Measurements from ENCODE around the gene PLCH1. TPM values are rescaled to one million over a fixed set of nuclear protein-coding genes. Genes with fewer than 3 reads are reported as not detected.

Gene PLCH1
- total RNA-seq, 4 donors from 2014 or later, result under 0.01 TPM; not detected in 3

DNA sequence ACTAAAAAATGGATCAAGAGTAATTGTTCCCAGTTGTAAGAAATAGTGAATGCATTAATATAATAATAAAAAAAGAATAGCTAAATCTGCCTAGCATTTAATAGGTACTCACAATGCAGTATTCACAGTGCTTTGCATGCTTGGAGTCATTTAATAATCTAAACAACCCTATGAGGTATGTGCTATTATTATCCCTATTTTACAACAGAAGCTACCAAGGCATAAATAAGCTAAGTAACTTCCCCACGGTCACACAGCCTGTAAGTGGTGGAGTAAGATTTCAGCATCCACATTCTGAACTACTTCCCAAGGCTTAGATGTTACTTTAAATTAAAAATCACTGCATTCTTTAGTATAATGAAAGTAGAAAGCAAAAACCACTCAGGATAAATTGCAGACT is 102.9 kb downstream of the PLCH1 start:
- TF ChIP-seq, protein P1, sequence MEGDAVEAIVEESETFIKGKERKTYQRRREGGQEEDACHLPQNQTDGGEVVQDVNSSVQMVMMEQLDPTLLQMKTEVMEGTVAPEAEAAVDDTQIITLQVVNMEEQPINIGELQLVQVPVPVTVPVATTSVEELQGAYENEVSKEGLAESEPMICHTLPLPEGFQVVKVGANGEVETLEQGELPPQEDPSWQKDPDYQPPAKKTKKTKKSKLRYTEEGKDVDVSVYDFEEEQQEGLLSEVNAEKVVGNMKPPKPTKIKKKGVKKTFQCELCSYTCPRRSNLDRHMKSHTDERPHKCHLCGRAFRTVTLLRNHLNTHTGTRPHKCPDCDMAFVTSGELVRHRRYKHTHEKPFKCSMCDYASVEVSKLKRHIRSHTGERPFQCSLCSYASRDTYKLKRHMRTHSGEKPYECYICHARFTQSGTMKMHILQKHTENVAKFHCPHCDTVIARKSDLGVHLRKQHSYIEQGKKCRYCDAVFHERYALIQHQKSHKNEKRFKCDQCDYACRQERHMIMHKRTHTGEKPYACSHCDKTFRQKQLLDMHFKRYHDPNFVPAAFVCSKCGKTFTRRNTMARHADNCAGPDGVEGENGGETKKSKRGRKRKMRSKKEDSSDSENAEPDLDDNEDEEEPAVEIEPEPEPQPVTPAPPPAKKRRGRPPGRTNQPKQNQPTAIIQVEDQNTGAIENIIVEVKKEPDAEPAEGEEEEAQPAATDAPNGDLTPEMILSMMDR (IDR thresholded peaks at IDR 0.05; ENCODE audit: low read depth), result no peak

DNA sequence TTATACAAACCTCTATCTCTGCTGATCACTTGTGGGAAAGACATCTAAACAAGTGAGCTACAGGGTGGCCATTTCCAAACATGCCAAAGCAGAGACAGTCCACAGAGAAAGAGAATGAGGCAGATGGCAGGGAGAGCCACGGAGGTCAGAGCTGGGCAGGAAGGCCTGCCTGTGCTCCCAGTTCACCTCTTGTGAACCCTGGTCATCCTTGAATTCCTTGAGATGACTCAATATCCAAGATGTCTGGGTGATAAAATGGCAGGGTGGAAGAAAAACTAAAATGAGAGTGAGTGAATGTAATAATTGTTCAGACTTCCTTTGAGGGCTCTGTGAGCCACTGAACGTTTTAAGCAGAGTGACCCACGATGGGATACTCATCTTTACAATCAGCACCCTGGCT is 104.8 kb downstream of the PLCH1 start:
- TF ChIP-seq, protein P1 (IDR thresholded peaks at IDR 0.05; ENCODE audit: low read depth), result no peak

DNA sequence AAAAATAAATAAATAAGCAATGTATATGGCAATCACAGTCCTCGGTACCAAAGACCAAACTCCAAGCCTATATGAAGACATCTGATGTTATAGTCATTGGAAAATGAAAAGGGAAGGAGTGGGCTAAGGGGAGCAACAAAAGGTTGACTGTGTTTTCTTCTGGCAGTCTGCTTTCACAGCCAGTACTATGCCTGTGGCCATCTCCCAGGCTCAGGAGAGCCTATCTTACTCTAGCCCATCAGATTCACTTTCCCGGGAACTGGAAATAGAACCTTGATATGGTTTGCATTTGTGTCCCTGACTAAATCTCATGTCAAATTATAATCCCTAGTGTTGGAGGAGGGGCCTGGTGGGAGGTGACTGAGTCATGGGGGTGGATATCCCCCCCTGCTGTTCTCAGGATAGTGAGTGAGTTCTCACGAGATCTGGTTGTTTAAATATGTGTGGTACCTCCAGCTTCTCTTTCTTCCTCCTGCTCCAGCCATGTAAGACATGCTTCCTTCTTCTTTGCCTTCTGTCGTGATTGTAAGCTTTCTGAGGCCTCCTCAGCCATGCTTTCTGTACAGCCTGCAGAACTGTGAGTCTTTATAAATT is 105.3 kb downstream of the PLCH1 start:
- TF ChIP-seq, protein P1 (IDR thresholded peaks at IDR 0.05; ENCODE audit: low read depth), result no peak

DNA sequence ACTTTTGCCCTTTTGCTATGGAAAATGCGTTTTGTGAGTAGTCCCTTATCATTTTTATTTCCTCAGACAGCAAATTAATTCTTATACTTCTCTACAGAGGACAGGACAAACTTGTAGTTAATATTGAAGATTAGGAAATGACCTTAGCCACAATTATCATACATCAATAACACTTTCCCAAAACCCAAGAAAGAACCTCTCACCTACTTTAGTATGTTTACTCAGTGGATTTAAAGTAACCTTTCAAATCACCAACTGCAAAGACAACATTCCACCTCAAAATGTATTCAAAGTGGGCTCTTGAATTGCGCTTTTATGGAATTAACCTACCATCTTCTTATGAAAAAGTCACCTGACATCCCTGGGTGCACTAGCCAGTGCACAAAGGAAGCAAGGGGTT is 107.3 kb downstream of the PLCH1 start:
- TF ChIP-seq, protein P1 (IDR thresholded peaks at IDR 0.05; ENCODE audit: low read depth), result no peak

DNA sequence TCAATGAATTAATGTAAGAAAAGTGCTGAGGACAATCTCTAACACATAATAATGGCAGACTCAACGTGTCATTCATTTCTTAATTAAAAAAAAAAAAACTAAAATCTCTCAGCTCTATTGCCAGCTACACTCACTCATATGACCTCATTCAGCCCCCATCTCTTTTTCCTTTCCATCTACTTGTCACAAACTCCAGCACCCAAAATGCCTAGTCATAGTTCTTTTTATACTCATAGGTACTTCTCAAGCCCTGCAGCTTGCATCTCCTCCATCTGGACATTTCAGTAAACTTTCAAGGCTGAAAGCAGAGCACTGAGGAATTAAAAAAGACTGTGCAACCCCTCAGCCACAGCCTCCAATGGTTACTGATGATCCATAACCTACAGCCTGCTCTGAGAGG is 109.8 kb downstream of the PLCH1 start:
- TF ChIP-seq, protein P1 (IDR thresholded peaks at IDR 0.05; ENCODE audit: low read depth), result no peak

DNA sequence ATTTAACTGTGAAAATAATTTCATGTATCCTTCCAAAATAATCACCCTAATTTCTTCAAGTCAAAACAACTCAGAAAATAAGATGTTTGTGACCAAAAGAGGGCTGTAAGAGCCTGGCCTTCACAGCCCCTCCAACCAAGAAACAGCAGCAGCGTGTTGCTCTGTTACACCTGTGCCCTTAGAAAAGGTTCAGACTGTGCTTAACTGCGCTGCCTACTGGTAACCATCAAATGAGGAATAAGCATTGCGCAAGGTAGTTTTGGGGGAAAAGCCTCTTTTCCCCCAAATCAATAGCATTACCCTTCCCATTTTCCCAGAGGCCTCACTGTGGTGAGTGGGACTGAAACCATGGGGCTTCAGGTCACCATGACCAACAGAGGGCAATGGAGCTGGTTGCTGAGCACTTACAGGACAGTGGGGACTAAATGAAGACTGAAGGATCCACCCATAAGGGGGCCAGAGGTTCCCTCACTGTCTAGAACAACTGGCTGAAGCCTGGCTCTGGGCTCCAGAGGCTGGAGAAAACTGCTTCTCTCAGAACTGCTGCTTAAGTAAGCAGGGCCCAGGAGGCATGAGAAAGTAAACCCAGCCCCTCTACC is 110.7 kb downstream of the PLCH1 start:
- TF ChIP-seq, protein P1 (IDR thresholded peaks at IDR 0.05; ENCODE audit: low read depth), result no peak

DNA sequence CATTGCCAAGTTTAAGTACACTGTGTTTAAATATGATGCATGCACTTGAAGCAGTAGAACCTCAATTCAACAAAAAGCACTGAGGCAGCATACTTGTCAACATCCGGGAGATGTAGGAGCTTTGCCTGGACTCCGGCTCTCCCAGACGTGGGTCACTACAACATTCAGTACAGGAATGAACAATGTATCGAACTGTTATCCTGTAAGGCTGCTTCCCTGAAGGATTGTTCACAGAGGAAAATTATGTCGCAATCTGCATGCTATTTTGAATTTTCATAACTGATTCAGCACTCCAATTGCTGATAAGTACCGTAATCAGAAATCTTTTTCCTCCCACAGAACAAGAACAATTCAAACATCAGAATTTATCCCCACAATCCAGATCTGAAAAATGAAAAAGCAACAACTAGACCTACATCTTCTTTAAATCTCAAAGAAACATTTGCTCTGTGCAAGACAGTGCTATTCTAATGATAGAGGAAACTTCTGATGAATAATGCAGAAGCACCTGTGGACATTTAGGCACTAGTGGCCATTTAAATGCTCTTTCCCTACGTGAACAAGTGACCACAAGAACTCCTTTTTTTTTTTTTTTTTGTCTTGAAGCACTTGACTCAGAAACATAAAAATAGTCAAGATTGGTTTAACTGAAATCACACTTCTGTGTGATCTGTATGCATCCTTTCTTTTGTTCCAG is 113.4 kb downstream of the PLCH1 start:
- TF ChIP-seq, protein P1 (IDR thresholded peaks at IDR 0.05; ENCODE audit: low read depth), result no peak
